SK-N-SH treated with all-trans-retinoic acid at 6 μM for 48 hours (cell line): ENCODE measurements around the gene SYNGAP1.

Experiments used
- ESRRG ChIP-seq: fragments of 250-450 bp; sonication (Bioruptor Pico); IDR thresholded peaks from 2 replicates; pipeline ENCODE4 v1.6.1; 2021; ENCODE audit warnings: mild to moderate bottlenecking
- GLIS3 ChIP-seq: fragments of 250-450 bp; sonication (Bioruptor Pico); IDR thresholded peaks from 2 replicates; pipeline ENCODE4 v1.5.0; 2020; ENCODE audit warnings: mild to moderate bottlenecking, moderate library complexity
- TF ChIP-seq, protein P1 (sequence below): fragments of 250-450 bp; sonication (Bioruptor Pico); IDR thresholded peaks from 2 replicates; pipeline ENCODE4 v1.5.1; 2020; ENCODE audit warnings: low read depth, mild to moderate bottlenecking, moderate library complexity

DNA sequence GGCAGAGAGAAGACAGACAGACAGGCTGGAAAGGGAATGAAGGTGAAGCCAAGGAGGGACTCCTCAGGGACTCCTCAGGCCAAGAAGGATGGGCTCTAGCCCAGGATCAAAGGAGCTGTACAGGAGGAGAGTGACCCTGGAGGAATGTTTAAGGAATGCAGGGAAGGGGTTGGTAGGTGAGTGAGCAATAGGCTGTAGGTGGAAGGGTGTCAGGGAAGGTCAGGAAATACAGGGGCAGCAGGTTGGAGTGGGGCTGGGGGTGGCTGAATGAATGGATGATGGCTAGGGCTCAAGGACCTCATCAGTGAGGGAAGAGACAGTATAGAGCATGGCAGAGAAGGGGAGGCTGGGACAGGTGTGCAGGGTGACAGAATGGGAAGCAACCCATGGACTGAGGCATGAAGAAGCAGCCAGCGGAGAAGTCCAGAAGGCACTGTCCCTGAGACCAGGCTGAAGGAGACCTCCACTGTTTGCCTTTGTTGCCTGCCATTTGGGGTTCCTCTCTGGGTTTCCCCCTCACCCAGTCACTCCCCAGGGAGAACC lies 13.2 kb downstream of the SYNGAP1 start:
- TF ChIP-seq GLIS3 (no peak), ESRRG (no peak)
- TF ChIP-seq, protein P1, sequence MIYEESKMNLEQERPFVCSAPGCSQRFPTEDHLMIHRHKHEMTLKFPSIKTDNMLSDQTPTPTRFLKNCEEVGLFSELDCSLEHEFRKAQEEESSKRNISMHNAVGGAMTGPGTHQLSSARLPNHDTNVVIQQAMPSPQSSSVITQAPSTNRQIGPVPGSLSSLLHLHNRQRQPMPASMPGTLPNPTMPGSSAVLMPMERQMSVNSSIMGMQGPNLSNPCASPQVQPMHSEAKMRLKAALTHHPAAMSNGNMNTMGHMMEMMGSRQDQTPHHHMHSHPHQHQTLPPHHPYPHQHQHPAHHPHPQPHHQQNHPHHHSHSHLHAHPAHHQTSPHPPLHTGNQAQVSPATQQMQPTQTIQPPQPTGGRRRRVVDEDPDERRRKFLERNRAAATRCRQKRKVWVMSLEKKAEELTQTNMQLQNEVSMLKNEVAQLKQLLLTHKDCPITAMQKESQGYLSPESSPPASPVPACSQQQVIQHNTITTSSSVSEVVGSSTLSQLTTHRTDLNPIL: no peak
